ENCODE measurements around the gene RNF7.

RNF7 gene

GRCh38 chr3:141769221-141769894 lies 31.3 kb downstream of the RNF7 start:
- Histone ChIP-seq H3K4me2 (ENCODE audit: insufficient read depth, low read length) (no peak overlapping the region), H3K4me3 (ENCODE audit: low read depth in 1 of 2, low read length in 2 of 2) (no peak overlapping the region), H3K27ac (ENCODE audit: low read length) (no peak overlapping the region), H3K36me3 (ENCODE audit: insufficient read depth, low read length) (no peaks in the 10 kb centered on the region), H2AFZ (ENCODE audit: low read depth, low read length) (no peak overlapping the region), H3K27me3 (ENCODE audit: insufficient read depth, low read length, poor library complexity) (no peaks in the 10 kb centered on the region), H3K4me1 (ENCODE audit: insufficient read depth, low read length) (no peaks in the 10 kb centered on the region; the same call in 1 of the 2 replicates), H3K9ac (ENCODE audit: low read depth, low read length) (no peak overlapping the region), H4K20me1 (ENCODE audit: insufficient read depth, low read length) (no peaks in the 10 kb centered on the region), H3K79me2 (ENCODE audit: insufficient read depth, low read length) (no peaks in the 10 kb centered on the region), H3K9me3 (ENCODE audit: insufficient read depth, low read length, severe bottlenecking) (no peaks in the 10 kb centered on the region)
- DNase-seq, result no peak
- ATAC-seq (ENCODE audit: insufficient read depth, low read depth), result no peak
- TF ChIP-seq EZH2 (IDR thresholded peaks at IDR 0.05; ENCODE audit: borderline replicate concordance, low read depth, low read length, severe bottlenecking), result no peak

DNA sequence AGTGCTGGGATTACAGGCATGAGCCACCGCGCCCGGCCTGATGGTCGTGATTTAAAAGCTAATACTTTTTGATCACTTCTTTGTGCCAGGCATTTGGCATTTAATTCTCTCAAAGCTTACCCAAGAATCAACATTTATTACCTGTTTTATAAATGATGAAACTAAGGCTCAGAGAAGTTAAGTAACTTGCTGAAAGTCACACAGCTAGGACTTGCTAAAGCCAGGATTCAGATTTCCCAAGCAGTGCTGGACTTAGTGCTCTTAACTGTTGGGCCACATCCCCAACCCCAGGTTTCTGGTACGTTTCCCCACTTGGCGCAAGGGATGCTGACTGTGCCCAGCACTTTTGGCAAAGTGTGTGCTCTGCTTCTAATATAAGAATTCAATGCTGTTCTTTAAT lies 35.6 kb downstream of the RNF7 start:
- no peak for ATAC-seq (ENCODE audit: insufficient read depth, low read depth)
- H3K79me2 ChIP-seq (ENCODE audit: insufficient read depth, low read length), result no peaks in the 10 kb centered on the region
- H3K27ac ChIP-seq (ENCODE audit: low read length), result no peak overlapping the region

GRCh38 chr3:141776376-141776775 lies 38.3 kb downstream of the RNF7 start:
- Histone ChIP-seq H3K4me2 (ENCODE audit: insufficient read depth, low read length) (no peak overlapping the region), H3K4me1 (ENCODE audit: insufficient read depth, low read length) (no peaks in the 10 kb centered on the region), H3K9me3 (ENCODE audit: insufficient read depth, low read length, severe bottlenecking) (no peaks in the 10 kb centered on the region), H3K27ac (ENCODE audit: low read length) (no peak overlapping the region), H3K36me3 (ENCODE audit: insufficient read depth, low read length) (no peaks in the 10 kb centered on the region), H3K79me2 (ENCODE audit: insufficient read depth, low read length) (no peaks in the 10 kb centered on the region), H4K20me1 (ENCODE audit: insufficient read depth, low read length) (no peaks in the 10 kb centered on the region), H2AFZ (ENCODE audit: low read depth, low read length) (no peak overlapping the region), H3K4me3 (ENCODE audit: low read depth in 1 of 2, low read length in 2 of 2) (no peak overlapping the region), H3K27me3 (ENCODE audit: insufficient read depth, low read length, poor library complexity) (no peaks in the 10 kb centered on the region), H3K9ac (ENCODE audit: low read depth, low read length) (no peak overlapping the region)
- DNase-seq (no peak), ATAC-seq (ENCODE audit: insufficient read depth, low read depth) (no peak)
- TF ChIP-seq CTCF (IDR thresholded peaks at IDR 0.05; ENCODE audit: borderline replicate concordance, extremely low read depth, low read length, poor library complexity, severe bottlenecking), result no peak
- no peak for TF ChIP-seq EZH2 (IDR thresholded peaks at IDR 0.05; ENCODE audit: borderline replicate concordance, low read depth, low read length, severe bottlenecking)

More for the DNA sequence above, 35.6 kb downstream of the RNF7 start:
- Histone ChIP-seq H4K20me1 (ENCODE audit: insufficient read depth, low read length) (no peaks in the 10 kb centered on the region), H3K4me3 (ENCODE audit: low read depth in 1 of 2, low read length in 2 of 2) (no peak overlapping the region), H3K4me1 (ENCODE audit: insufficient read depth, low read length) (no peaks in the 10 kb centered on the region), H2AFZ (ENCODE audit: low read depth, low read length) (no peak overlapping the region), H3K9me3 (ENCODE audit: insufficient read depth, low read length, severe bottlenecking) (no peaks in the 10 kb centered on the region), H3K4me2 (ENCODE audit: insufficient read depth, low read length) (no peak overlapping the region), H3K9ac (ENCODE audit: low read depth, low read length) (no peak overlapping the region), H3K27me3 (ENCODE audit: insufficient read depth, low read length, poor library complexity) (no peaks in the 10 kb centered on the region), H3K36me3 (ENCODE audit: insufficient read depth, low read length) (no peaks in the 10 kb centered on the region)
- DNase-seq, result no peak
- TF ChIP-seq EZH2 (IDR thresholded peaks at IDR 0.05; ENCODE audit: borderline replicate concordance, low read depth, low read length, severe bottlenecking), result no peak
- TF ChIP-seq CTCF (IDR thresholded peaks at IDR 0.05; ENCODE audit: borderline replicate concordance, extremely low read depth, low read length, poor library complexity, severe bottlenecking), result no peak

DNA sequence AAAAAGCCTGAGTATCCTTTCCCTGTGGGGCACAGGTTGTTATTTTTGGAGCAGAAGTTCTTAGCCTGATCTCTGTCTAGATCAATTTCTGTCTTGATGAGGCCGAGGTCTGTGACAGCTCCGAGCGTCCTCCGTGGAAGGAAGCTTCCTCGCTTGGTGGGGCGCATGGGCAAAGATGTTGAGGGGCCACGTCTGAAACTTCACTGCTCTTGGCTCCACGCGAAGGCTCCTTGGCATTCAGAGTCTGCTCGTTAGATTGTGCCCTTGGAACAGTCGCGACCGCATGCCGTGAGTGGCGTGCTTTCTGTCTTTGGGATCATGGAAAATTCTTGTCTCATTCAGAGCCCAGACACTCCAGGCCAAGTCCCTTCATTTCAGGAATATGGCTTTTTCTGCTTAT lies 38.8 kb downstream of the RNF7 start:
- ATAC-seq (ENCODE audit: insufficient read depth, low read depth), result no peak
- H3K9me3 ChIP-seq (ENCODE audit: insufficient read depth, low read length, severe bottlenecking), result no peaks in the 10 kb centered on the region
- no peak overlapping the region for H3K27ac ChIP-seq (ENCODE audit: low read length)
- no peak overlapping the region for H3K4me3 ChIP-seq (ENCODE audit: low read depth in 1 of 2, low read length in 2 of 2)
- DNase-seq, result no peak
- no peak overlapping the region for H2AFZ ChIP-seq (ENCODE audit: low read depth, low read length)
- no peak overlapping the region for H3K9ac ChIP-seq (ENCODE audit: low read depth, low read length)
- no peak for TF ChIP-seq CTCF (IDR thresholded peaks at IDR 0.05; ENCODE audit: borderline replicate concordance, extremely low read depth, low read length, poor library complexity, severe bottlenecking)
- no peak for TF ChIP-seq EZH2 (IDR thresholded peaks at IDR 0.05; ENCODE audit: borderline replicate concordance, low read depth, low read length, severe bottlenecking)
- no peak overlapping the region for H3K4me2 ChIP-seq (ENCODE audit: insufficient read depth, low read length)
- H3K36me3 ChIP-seq (ENCODE audit: insufficient read depth, low read length), result no peaks in the 10 kb centered on the region
- no peaks in the 10 kb centered on the region for H3K79me2 ChIP-seq (ENCODE audit: insufficient read depth, low read length)
- no peaks in the 10 kb centered on the region for H3K27me3 ChIP-seq (ENCODE audit: insufficient read depth, low read length, poor library complexity)
- no peaks in the 10 kb centered on the region for H4K20me1 ChIP-seq (ENCODE audit: insufficient read depth, low read length)
- no peaks in the 10 kb centered on the region for H3K4me1 ChIP-seq (ENCODE audit: insufficient read depth, low read length)
